DMS79 treated with DMSO at 0.1 percent for 48 hours (cell line): ENCODE data around the gene TMEM62.
"Not testable (repeated sequence)": the region's sequence is repeated elsewhere in the genome, so short reads cannot be mapped to it uniquely, and the experiment has no call there.

Source experiments
- DNase-seq: peaks from one replicate; lab custom pipeline; 2025; lab: John Stamatoyannopoulos, UW

The TMEM62 gene

DNA sequence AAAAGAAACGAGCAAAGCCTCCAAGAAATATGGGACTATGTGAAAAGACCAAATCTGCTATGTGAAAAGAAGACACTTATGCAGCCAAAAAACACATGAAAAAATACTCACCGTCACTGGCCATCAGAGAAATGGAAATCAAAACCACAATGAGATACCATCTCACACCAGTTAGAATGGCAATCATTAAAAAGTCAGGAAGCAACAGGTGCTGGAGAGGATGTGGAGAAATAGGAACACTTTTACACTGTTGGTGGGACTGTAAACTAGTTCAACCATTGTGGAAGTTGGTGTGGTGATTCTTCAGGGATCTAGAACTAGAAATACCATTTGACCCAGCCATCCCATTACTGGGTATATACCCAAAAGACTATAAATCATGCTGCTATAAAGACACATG, 43.8 kb downstream of the TMEM62 start:
- DNase-seq: not testable (repeated sequence)

DNA sequence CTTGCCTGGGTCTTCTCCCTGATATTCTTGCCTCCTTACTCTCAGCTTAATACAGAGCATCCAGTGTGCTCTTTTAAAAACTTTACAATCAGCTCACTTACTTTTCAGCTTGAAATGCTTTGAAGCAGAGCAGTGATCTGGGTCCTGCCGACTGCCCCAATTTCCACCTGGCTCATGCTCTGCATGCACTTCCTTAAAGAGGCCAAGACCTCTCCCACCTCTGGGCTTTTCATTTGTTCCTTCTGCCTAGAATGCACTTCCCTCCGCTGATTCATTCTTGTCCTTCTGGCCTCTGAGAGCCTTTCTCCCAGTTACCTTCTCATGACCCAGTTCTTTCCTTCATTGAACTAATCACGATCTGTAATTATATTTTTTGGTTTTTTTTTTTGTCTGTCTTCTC, 49.9 kb downstream of the TMEM62 start:
- DNase-seq: no peak

DNA sequence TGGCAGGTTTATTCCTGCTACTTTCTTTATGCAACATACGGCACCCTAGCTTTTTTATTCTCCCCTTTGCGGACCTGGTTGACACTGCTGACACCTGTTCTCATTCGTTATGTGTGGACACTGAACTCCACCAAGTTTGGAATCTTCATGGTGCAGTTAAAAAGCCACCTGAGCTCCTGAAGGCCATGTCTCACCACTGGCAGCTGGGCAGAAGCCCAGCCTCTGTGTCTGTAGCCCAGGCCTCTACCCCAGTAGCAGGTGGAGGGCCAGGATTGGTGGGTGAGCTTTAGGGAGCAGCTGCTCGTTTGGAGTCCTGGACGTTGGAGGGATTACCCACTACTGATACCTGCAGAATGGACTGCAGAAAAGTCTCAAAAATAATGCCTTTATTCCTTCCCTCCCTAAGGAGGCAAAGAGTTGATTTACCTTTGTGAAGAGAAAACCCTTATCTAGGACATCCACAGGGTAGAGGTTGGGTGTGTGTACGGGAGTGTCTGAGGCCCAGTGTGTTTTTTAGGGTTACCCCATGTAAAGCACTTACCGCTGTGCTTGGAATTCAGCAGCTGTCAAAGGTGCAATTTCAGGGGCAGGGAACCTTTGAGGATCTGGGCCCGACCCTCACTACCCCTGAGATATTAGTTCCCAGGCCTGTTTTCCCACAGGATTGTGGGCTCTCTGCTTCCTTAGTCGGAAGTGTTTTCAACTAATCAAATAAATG, 51.2 kb downstream of the TMEM62 start:
- DNase-seq: no peak

DNA sequence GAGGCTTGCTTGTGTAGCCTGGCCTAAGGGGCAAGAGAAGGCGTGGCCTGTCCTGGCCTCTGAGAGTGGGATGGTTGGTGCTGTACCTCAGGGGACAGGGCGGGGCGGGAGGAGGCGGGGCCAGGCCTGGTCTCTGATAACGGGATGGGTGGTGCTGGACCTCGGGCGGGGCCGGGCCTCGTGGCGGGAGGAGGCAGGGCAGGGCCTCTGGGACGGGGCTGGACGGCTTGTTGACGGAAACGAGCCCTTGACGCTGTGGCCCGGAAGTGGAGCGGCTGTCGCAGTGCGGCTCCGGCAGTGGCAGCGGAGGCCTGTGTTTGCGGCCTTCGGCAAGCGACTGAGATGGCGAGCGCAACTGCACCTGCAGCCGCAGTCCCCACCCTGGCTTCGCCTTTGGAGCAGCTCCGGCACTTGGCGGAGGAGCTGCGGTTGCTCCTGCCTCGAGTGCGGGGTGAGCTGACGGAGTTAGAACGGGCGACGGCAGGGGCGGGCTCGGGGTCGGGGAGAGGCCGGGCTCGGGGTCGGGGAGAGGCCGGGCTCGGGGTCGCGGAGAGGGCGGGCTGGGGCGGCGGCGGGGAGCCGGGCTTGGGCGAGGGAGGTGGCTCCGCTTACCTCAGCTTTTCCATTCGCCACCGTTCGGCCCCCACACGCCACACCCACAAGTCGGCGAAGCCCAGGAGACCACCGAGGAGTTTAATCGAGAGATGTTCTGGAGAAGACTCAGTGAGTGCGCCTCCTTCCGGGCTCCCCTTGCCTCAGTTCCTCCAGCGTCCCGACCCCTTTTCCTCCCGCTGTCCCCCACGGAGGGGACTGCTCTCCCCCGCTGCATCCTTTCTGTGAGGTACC, 52.0 kb downstream of the TMEM62 start, which contains the start of gene CCNDBP1:
TSS of gene CCNDBP1 (plus strand) at position 247 of the 846 bp plus-strand sequence. CDS start at position 343, 96 bp downstream.
- DNase-seq: peak; percentile 36

DNA sequence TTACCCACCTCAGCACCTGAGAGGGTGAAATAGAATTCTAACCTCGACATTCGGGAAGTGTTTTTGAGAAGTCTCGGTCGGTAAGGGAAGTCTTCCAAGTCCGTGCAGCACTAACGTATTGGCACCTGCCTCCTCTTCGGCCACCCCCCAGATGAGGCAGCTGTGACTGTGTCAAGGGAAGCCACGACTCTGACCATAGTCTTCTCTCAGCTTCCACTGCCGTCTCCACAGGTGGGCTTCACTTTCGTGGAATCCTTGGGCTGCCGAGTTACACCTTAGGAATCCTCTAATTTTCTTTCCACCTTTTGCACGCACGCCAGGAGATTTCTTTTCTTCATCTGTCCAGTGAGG, 52.6 kb downstream of the TMEM62 start:
- no peak for DNase-seq

DNA sequence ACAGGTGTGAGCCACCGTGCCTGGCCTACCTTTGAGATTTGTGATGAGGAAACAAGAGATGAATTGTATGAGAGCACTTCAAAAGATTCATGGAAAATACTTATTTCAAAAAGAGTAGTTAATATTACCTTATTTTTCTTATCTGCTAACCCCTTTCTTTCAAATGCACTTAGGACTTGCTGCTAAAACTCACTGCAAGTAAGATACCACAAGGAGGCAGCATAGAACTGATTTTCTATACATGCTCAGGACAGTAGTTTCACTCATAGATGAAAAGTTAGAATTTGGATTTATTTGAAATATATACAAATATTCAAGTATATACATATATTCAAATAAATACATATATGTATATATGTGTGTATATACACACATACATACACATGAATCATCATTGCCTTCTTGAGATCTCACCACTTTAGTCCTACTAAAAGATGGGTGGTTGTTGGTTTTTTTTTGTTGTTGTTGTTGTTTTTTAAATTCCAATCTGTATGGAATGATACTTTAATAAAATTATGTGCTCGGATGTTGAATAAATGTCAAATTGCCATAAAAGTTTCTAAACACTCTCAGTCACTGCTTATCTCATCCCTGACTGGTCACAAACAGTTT, 54.3 kb downstream of the TMEM62 start:
- peak; percentile 1 for DNase-seq

DNA sequence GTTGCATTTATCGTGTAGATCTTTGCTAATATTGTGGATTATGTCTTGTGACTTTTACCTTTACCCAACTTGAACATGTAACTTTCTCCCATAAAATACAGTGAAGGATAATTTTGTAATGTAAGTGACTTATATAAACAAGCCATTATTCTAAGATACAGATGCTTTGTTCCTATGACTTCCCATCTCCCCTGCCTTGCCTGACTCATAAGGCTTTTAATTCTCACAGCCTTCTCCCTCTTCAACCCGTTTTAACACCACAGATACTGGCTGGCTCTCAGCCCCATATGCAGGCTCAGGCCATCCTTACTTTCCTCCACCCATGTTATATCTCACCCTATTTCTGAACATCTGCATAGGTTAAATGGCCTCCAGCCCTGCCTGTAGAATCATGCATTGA, 55.9 kb downstream of the TMEM62 start:
- DNase-seq: no peak

DNA sequence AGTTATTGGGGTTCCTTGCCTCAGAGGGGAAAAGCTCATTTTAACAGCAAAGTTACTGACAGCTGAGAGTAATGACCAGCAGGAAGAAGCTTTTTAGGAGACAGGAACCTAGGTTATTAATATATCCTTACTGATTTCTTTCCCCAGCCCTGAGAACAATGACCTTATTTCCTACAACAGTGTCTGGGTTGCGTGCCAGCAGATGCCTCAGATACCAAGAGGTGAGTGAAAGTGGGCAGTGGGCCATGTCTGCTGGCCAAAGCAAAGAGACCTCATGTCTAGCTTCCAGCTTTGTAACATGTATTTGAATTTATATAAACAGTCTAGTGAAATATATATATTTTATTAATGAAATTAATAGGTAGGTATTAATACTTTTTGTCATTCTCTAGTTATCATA, 56.8 kb downstream of the TMEM62 start:
- no peak for DNase-seq

DNA sequence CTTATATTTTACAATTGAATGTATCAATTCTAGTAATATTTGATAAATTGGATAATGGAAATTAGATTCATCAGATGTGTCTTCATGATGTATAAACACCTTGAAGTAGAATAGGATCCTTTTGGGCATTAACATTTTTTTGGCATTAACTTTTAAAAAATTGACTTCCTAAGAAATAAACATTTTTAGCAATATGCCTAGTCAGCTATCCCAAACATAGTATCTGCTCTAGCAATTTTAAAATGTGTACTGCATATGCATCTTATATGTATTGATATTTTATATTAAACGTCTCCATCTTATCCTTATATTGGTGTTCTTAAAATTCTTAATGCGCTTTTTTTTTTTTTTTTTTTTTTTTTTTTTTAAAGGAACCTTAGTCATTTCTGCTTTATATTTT, 60.3 kb downstream of the TMEM62 start:
- DNase-seq: no peak

DNA sequence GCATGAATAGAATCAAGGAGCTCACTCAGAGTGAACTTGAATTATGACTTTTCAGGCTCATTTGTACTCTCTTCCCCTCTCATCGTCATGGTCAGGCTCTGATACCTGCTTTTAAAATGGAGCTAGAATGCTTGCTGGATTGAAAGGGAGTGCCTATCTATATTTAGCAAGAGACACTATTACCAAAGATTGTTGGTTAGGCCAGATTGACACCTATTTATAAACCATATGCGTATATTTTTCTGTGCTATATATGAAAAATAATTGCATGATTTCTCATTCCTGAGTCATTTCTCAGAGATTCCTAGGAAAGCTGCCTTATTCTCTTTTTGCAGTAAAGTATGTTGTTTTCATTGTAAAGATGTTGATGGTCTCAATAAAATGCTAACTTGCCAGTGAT, 61.4 kb downstream of the TMEM62 start:
- DNase-seq: no peak

DNA sequence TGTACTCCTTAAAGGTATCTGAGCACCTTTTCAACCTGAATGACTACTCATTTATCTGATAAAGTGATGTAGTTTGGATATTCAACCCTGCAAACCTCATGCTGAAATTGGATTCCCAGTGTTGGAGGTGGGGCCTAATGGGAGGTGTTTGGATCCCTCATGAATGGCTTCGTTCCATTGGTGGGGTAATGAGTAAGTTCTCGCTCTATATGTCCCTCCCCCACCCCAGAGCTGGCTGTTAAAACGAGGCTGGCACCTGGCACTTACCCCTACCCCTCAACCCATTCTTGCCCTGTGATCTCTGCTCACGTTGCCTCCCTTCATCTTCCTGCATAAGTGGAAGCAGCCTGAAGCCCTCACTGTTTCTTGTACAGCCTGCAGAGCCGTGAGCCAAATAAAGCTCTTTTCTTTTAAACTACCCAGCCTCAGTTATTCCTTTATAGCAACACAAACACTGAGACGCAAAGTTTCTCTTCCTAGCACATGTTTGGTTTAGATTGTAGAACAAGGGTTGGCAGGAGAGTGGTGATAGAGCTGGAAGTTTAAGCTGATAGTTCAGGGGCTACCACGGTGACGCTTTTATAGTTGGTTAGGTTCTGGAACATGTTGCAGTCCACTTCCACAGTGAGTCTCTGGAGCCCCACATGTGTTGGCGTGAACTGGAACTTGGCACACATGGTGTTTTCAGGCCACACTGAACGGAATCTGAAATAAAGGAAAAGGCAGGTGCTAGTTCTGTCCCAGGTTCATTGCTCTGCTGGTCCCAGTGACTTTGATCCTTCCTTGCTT, 63.6 kb downstream of the TMEM62 start:
- no peak for DNase-seq

DNA sequence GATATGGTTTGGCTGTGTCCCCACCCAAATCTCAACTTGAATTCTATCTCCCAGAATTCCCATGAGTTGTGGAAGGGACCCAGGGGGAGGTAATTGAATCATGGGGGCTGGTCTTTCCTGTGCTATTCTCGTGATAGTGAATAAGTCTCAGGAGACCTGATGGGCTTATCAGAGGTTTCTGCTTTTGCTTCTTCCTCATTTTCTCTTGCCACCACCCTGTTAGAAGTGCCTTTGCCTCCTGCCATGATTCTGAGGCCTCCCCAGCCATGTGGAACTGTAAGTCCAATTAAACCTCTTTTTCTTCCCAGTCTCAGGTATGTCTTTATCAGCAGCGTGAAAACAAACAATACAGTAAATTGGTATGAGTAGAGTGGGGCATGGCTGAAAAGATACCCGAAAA, 64.4 kb downstream of the TMEM62 start:
- not testable (repeated sequence) for DNase-seq

DNA sequence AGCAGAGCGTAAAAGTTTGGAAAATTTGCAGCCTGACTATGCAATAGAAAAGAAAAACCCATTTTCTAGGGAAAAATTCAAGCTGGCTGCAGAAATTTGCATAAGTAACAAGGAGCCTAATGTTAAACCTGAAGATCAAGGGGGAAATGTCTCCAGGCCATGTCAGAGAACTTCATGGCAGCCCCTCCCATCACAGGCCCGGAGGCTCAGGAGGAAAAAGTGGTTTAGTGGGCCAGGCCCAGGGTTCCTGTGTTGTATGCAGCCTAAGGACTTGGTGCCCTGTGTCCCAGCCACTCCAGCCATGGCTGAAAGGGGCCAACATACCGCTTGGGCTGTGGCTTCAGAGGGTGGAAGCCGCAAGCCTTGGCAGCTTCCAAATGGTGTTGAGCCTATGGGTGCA, 65.2 kb downstream of the TMEM62 start:
- not testable (repeated sequence) for DNase-seq

DNA sequence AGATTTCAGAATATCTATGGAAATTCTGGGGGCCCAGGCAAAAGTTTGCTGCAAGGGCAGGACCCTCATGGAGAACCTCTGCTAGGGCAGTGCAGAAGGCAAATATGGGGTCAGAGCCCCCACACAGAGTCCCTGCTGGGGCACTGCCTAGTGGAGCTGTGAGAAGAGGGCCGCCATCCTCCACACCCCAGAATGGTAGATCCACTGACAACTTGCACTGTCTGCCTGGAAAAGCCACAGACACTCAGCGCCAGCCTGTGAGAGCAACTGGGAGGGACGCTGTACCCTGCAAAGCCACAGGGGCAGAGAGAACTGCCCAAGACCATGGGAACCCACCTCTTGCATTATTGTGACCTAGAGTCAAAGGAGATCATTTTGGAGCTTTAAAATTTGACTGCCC, 65.6 kb downstream of the TMEM62 start:
- no peak for DNase-seq

DNA sequence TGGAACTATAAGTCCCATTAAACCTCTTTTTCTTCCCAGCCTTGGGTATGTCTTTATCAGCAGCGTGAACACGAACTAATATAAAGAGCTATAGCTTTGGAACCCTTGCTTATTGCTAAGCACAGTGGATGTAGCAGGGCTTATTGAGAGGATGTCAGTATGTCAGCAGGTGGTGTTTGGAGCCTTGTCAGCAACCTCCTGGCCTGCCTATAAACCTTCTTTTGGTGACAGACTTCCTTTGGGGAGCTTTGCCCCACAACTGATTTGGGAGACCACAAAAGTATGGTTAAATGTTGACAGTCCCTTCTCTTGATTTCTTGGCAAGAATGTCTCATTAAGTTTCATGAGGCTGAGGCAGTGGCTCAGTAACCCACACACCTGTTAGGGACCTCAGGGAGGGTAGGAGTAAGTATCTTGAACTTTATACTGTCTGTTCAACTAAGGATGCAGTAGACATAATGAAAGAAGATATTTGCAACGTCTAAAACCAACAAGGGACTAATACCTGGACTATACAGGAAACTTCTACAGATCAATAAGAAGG, 66.6 kb downstream of the TMEM62 start:
- DNase-seq: no peak

DNA sequence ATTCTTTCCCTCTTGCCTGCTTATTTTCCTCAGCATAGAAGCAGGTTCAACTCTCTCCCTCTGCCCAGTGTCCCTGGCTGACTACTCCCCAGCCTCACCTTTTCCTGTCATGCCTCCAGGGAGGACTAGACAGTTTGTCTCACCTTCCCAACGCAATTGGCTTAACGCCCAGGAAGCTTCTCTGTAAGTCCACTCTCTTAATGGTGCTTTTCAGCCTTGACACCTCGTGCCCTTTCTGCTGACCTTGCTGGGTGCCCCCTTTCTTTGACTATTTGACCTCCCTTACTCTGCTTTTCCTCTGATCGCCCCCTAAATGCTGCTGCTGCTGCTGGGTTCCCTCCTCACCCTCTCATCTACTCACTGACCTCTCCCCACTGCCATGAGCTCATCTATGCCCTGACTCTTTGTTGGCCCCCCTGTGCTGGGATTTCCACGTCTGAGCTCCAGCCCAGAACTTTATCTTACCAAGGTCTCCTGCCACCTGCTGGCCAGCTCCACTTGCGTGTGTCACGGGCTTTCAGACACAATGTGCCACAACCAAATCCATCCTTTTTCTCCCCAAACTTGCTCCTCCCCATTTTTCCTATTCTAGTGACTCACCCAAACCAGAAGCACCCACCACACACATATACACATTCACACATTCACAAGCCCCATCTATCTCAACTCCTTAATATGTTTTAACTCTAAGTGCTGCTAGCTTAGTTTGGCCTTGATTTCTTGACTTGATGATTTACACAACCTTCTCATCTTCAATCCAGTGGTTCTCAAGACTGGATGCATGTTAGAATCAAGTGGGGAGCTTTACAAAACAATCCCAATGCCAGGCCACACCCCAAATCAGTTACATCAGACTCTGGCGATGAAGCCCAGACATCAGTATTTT, 70.9 kb downstream of the TMEM62 start:
- DNase-seq: no peak

DNA sequence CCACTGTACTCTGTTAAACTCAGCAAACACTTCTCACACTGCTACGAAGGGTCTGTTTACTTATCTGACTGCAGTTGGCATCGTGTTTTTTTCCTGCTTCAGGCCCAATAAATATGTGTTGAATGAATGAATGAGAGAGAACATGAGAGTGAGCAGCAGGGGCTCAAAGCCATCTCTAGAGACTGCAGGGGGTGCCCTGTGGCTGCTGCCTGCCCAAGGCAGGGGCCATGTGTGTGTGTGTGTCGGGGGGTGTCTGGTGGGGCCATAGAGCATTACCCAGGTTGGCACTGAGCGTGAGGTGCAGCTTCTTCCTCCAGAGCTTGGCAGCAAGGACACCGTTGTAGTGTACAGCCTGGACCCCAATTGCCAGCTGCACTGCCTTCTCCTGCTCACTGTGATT, 72.7 kb downstream of the TMEM62 start:
- no peak for DNase-seq

DNA sequence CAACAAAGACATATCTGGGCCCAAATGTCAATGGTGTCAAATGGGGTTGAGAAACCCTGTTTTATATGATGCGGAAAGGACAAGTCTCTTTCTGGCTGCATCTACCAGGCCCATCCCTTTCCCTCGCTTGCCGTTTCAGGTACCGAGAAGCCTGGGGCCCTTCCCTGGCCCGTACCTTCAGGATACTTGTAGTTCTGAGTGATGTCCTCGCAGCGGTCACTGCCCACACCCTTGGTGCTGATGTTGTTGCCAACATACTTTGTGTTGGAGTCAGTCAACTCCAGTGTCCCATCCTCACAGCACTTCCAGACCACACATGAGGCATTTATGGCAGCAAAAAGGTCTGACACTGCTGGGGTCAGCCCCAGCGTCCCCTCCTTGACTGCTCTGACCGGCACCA, 73.6 kb downstream of the TMEM62 start:
- DNase-seq: no peak

DNA sequence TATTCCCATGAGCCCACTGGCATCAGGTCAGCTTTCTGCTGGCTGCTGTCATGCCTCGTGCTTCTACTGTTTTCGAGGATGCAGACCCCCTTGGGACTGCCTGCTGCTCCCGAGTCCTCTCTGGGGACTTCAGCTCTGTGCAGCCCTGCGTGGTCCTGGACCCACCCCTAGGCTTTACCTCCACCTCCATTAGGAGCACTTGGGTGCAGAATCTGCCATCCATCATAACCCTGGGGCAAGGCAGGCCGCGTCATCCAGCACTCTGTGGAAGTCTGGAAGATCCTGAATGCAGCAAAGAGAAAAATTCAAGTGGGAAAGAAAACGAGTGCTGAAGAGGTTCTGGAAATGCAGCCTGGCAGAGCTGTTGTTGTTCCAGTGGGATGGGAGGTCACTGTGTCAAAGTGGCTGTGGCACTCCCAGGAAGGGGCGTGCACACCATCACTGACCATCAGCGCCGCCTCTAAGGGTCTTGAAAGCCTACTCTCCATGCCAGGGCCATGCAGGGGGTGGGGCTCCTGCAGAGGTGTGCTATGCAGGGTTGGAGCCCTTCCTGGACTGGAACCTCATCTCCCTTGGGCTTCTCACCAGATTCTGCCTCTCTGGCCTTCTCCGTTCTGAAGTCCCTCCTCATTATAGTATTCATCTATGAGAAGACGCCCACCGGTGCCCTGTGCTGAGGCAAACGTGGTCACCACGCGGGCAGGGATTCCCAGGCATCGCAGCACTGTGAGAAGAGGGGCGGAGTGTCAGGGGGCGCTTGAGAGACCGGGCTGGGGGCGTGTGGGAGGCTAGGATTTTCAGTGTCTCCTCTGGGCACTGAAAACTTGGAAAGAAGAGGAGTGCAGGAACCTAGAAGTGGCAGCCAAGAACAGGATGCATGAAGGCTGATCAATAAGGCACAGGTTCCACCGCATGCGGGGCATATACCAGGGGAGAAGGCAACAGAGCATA, 74.9 kb downstream of the TMEM62 start:
- no peak for DNase-seq
